ENCODE measurements around the gene TEAD2.

The TEAD2 gene

GRCh38 chr19:49347835-49348234 is 14.4 kb downstream of the TEAD2 start:
- no peak for DNase-seq (ENCODE audit: low read depth)
- peak; percentile 34 for TF ChIP-seq CTCF (conservative IDR thresholded peaks at IDR 0.05; ENCODE audit: low read depth, low read length)

GRCh38 chr19:49347191-49347590 is 15.0 kb downstream of the TEAD2 start:
- no peak for DNase-seq (ENCODE audit: low read depth)
- H3K4me3 ChIP-seq (ENCODE audit: low read length) = no peak overlapping the region
- no peak for TF ChIP-seq CTCF (conservative IDR thresholded peaks at IDR 0.05; ENCODE audit: low read depth, low read length)

More at GRCh38 chr19:49347835-49348234, 14.4 kb downstream of the TEAD2 start:
- no peak overlapping the region for H3K4me3 ChIP-seq (ENCODE audit: low read length)

- no peak for DNase-seq (ENCODE audit: low read depth)
- no peak overlapping the region for H3K4me3 ChIP-seq (ENCODE audit: low read length)
- no peak for TF ChIP-seq CTCF (conservative IDR thresholded peaks at IDR 0.05; ENCODE audit: low read depth, low read length)
Observed at GRCh38 chr19:49344505-49345423, 17.5 kb downstream of the TEAD2 start.

- no peak for TF ChIP-seq CTCF (conservative IDR thresholded peaks at IDR 0.05; ENCODE audit: low read depth, low read length)
- no peak for DNase-seq (ENCODE audit: low read depth)
Observed at GRCh38 chr19:49343123-49343522, 19.1 kb downstream of the TEAD2 start.

GRCh38 chr19:49342291-49342721 is 19.9 kb downstream of the TEAD2 start:
- no peak for DNase-seq (ENCODE audit: low read depth)
- TF ChIP-seq CTCF (conservative IDR thresholded peaks at IDR 0.05; ENCODE audit: low read depth, low read length) = no peak
- H3K4me3 ChIP-seq (ENCODE audit: low read length) = no peak overlapping the region

More at GRCh38 chr19:49343123-49343522, 19.1 kb downstream of the TEAD2 start:
- no peak overlapping the region for H3K4me3 ChIP-seq (ENCODE audit: low read length)

GRCh38 chr19:49340865-49341718 is 21.1 kb downstream of the TEAD2 start:
- no peak overlapping the region for H3K4me3 ChIP-seq (ENCODE audit: low read length)
- no peak for TF ChIP-seq CTCF (conservative IDR thresholded peaks at IDR 0.05; ENCODE audit: low read depth, low read length)
- no peak for DNase-seq (ENCODE audit: low read depth)
